A673 (cell line): ENCODE data around the gene WFIKKN1. TPM values are rescaled to one million over a fixed set of nuclear protein-coding genes. Genes with fewer than 3 reads are reported as not detected.

Experiments used
- BruUV-seq: library from RNA; stranded (reverse); fragments of 400-500 nt; replicated peaks from 2 replicates; lab custom pipeline; 2021; lab: Mats Ljungman, UMichigan
- CTCF ChIA-PET: fragments of 300-600 bp; sonication (Branson Sonifier 250); formaldehyde crosslinking; loops from one replicate; lab custom pipeline; 2022; ENCODE audit warnings: antibody characterized with exemption; lab: Charles Lee
- POLR2A ChIA-PET: fragments of 300-600 bp; sonication (Branson Sonifier 250); formaldehyde crosslinking; loops from one replicate; lab custom pipeline; 2022; ENCODE audit warnings: antibody characterized with exemption; ENCODE audit not compliant: low non-redundant PET; lab: Charles Lee
- DNase-seq: peaks from one replicate; pipeline ENCODE4 v3.0.0-alpha.2; 2015; ENCODE audit warnings: low spot score
- H3K27ac ChIP-seq: fragments of 200-600 bp; sonication (generic); 2 replicates; pipeline ENCODE4 v1.5.1; 2016; ENCODE audit warnings: mixed run types, low read depth, mild to moderate bottlenecking, mixed read lengths, antibody characterized with exemption, low read length; ENCODE audit not compliant: poor library complexity, severe bottlenecking
- H3K27me3 ChIP-seq: fragments of 200-600 bp; sonication (generic); replicated peaks from 2 replicates; pipeline ENCODE4 v1.6.1; 2017; ENCODE audit warnings: mixed run types, low read depth, mild to moderate bottlenecking, mixed read lengths, antibody characterized with exemption, low read length; ENCODE audit not compliant: insufficient read depth, poor library complexity
- H3K36me3 ChIP-seq: fragments of 200-600 bp; sonication (generic); 2 replicates; pipeline ENCODE4 v1.6.1; 2016; ENCODE audit warnings: mixed run types, mild to moderate bottlenecking, mixed read lengths, antibody characterized with exemption, low read length; ENCODE audit not compliant: insufficient read depth, poor library complexity, severe bottlenecking
- H3K4me1 ChIP-seq: fragments of 200-600 bp; sonication (generic); 2 replicates; pipeline ENCODE4 v1.6.1; 2017; ENCODE audit warnings: mixed run types, mild to moderate bottlenecking, mixed read lengths, antibody characterized with exemption, low read length; ENCODE audit not compliant: insufficient read depth, poor library complexity, severe bottlenecking
- H3K4me3 ChIP-seq: fragments of 200-600 bp; sonication (generic); 2 replicates; pipeline ENCODE4 v1.5.1; 2016; ENCODE audit warnings: low read depth, mixed run types, mild to moderate bottlenecking, mixed read lengths, low read length; ENCODE audit not compliant: poor library complexity, severe bottlenecking
- H3K9me3 ChIP-seq: fragments of 200-600 bp; sonication (generic); 2 replicates; pipeline ENCODE4 v1.6.1; 2016; ENCODE audit warnings: mixed run types, low read depth, mild to moderate bottlenecking, mixed read lengths, antibody characterized with exemption, low read length; ENCODE audit not compliant: poor library complexity, severe bottlenecking
- EZH2 ChIP-seq: fragments of 200-600 bp; sonication (generic); IDR thresholded peaks from 2 replicates; pipeline ENCODE4 v1.6.1; 2017; ENCODE audit warnings: borderline replicate concordance, low read depth, mild to moderate bottlenecking, mixed read lengths, antibody characterized with exemption, low read length; ENCODE audit not compliant: poor library complexity, severe bottlenecking
- intact Hi-C: fragments of 100-400 bp; cut with micrococcal nuclease; formaldehyde crosslinking; loops from one replicate; pipeline ENCODE4 v1.10.0; 2022; ENCODE audit not compliant: unreplicated experiment
- total RNA-seq: library from RNA; stranded (reverse); gene quantifications from 2 replicates; pipeline ENCODE4 v1.2.3, GENCODE V29; 2021
- TF ChIP-seq, protein P1 (sequence below): fragments of 300-800, 200-600 bp; sonication (generic); conservative IDR thresholded peaks from 2 replicates; pipeline ENCODE4 v1.5.1; 2017; ENCODE audit warnings: low read depth, mild to moderate bottlenecking, antibody characterized with exemption, low read length, moderate library complexity, mixed read lengths

WFIKKN1 gene
- total RNA-seq, 1 experiment from 2014 or later: 1.7 TPM

GRCh38 chr16:645852-646678, 15.3 kb downstream of the WFIKKN1 start:
- DNase-seq: no peak
- POLR2A ChIA-PET: no interaction called here

GRCh38 chr16:646679-647172, 15.9 kb downstream of the WFIKKN1 start:
- no peak for DNase-seq
- no peaks in the 10 kb centered on the region for H3K9me3 ChIP-seq
- no peaks in the 10 kb centered on the region for H3K36me3 ChIP-seq
- no peak for TF ChIP-seq EZH2
- TF ChIP-seq, protein P1, sequence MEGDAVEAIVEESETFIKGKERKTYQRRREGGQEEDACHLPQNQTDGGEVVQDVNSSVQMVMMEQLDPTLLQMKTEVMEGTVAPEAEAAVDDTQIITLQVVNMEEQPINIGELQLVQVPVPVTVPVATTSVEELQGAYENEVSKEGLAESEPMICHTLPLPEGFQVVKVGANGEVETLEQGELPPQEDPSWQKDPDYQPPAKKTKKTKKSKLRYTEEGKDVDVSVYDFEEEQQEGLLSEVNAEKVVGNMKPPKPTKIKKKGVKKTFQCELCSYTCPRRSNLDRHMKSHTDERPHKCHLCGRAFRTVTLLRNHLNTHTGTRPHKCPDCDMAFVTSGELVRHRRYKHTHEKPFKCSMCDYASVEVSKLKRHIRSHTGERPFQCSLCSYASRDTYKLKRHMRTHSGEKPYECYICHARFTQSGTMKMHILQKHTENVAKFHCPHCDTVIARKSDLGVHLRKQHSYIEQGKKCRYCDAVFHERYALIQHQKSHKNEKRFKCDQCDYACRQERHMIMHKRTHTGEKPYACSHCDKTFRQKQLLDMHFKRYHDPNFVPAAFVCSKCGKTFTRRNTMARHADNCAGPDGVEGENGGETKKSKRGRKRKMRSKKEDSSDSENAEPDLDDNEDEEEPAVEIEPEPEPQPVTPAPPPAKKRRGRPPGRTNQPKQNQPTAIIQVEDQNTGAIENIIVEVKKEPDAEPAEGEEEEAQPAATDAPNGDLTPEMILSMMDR: no peak
- no TSS peak for BruUV-seq
- H3K4me1 ChIP-seq: peaks cover 10% of the 10 kb centered on the region
- no peak overlapping the region for H3K27ac ChIP-seq
- ChIA-PET POLR2A (no interaction called here), CTCF (no interaction called here)
- intact Hi-C loops: no loop called here
- H3K27me3 ChIP-seq: no peaks in the 10 kb centered on the region
- no peak overlapping the region for H3K4me3 ChIP-seq

More at GRCh38 chr16:645852-646678, 15.3 kb downstream of the WFIKKN1 start:
- intact Hi-C loops: no loop called here
- Histone ChIP-seq H3K9me3 (no peaks in the 10 kb centered on the region), H3K4me1 (peaks cover 10% of the 10 kb centered on the region), H3K27me3 (no peaks in the 10 kb centered on the region), H3K4me3 (no peak overlapping the region), H3K36me3 (no peaks in the 10 kb centered on the region), H3K27ac (no peak overlapping the region)
- TF ChIP-seq, protein P1: no peak
- TF ChIP-seq EZH2: no peak
- CTCF ChIA-PET: no interaction called here
- no TSS peak for BruUV-seq

DNA sequence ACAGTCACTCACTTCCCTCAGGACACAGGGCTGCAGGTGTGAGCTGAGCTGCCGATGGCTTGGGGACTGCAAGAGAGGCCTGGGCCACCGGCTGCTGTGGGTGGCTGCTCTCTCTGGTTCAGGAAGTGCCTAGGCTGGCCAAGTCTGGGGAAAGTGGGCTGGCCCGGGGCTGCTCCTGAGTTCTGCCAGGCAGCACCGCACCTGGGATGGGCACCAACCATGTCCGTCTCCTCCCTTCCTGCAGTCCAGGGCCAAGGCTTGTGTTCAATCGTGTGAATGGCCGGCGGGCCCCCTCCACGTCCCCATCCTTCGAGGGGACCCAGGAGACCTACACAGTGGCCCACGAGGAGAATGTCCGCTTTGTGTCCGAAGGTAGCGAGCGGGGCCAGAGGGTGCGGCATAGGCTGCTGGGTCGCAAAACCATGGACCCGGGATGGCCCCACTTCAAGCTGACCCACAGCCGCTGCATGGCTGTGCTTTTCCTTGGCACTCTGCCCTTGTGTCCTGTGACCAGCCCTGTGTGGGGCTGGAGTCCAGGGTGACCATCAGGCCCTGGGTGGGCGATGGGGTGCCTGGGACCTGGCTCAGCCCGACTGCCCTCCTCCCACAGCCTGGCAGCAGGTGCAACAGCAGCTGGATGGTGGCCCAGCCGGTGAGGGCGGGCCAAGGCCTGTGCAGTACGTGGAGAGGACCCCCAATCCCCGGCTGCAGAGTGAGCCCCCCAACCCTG, 16.6 kb downstream of the WFIKKN1 start:
- intact Hi-C loops: no loop called here
- ChIA-PET POLR2A (no interaction called here), CTCF (interaction anchor here (0.7 to 1.0 kb wide), 2 partner anchors 9 to 18 kb away, joined by 3 to 5 read pairs; no protein-coding TSS in a partner anchor)
- Histone ChIP-seq H3K9me3 (no peaks in the 10 kb centered on the region), H3K27ac (no peak overlapping the region), H3K36me3 (no peaks in the 10 kb centered on the region), H3K4me1 (peaks cover 9% of the 10 kb centered on the region), H3K4me3 (no peak overlapping the region), H3K27me3 (no peaks in the 10 kb centered on the region)
- BruUV-seq: no TSS peak
- DNase-seq: no peak
- TF ChIP-seq EZH2: no peak
- TF ChIP-seq, protein P1: no peak
